DMS79 treated with DMSO at 0.1 percent for 48 hours (cell line): Measurements from ENCODE around the gene NAGA.
"Not testable (repeated sequence)": the region's sequence is repeated elsewhere in the genome, so short reads cannot be mapped to it uniquely, and the experiment has no call there.

Experiments used
- DNase-seq: peaks from one replicate; lab custom pipeline; 2025; lab: John Stamatoyannopoulos, UW

The NAGA gene

DNA sequence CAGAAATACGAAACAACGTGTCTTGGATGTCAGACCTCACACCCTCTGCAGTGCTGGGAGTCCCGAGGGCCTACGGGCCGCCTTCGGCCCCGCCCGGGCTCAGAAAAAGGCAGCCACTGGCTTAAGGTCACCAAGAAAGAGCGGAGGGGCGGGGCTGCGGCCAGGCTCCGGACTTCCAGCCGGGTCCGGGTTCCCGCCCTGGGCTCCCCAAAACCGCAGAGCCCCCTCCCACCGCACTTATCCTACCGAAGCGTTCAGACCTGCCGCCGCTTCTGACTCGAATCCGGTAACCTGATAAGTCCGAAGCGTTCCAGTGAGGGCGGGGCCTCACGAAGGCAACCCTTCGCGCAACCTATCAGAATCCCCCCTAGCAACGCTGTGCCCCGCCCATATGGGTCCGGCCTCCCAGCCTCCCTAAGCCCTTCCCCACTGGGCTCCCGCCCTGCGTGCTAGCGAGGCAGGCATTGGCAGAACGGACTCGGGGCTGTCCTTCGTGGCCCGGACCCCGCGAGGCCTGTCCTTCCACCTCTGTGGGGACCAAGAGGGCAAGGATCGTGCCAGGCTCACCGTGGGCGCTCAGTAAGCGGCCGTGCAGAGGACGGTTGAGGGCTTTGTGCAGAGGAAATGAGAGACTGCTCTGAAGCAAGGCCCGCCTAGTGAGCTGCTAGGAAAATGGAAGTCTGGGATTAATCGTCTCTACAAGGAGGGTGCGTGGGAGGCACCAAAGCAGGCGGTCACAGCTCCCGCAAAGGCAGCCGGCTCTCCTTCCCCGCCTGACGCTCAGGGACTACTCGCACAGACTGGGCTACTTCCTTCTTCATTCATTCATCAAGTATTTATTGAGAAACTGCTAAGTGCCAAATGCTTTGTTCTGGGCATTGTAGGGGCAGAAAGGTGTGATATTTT is at the start of gene NAGA:
NAGA (minus strand) TSS at position 296 of the 906 bp plus-strand sequence. CDS start 515 bp downstream, outside the sequence.
- peak; percentile 84 for DNase-seq

GRCh38 chr22:42116848-42117424 is 46.3 kb upstream of the NAGA start:
- DNase-seq, result no peak

- not testable (repeated sequence) for DNase-seq
Measured at GRCh38 chr22:42115420-42115830, 44.8 kb upstream of the NAGA start.

DNA sequence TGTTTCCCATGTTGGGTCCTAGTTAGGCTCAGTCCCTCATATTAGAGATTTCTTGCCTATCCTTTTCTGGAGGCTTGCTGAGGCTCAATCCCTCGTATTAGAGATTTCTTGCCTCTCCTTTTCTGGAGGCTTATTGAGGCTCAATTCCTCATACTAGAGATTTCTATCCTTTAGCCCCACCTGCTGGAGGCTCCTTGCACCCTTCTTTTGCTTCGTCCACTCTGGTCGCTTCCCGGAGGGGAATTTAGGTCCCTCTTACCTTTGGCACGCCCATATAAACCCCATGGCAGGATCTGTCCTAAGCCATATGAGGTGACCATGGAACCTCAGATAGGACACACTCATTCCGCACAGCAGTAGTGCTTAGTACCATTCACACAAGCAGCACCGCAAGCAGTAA is 44.1 kb upstream of the NAGA start:
- no peak for DNase-seq

DNA sequence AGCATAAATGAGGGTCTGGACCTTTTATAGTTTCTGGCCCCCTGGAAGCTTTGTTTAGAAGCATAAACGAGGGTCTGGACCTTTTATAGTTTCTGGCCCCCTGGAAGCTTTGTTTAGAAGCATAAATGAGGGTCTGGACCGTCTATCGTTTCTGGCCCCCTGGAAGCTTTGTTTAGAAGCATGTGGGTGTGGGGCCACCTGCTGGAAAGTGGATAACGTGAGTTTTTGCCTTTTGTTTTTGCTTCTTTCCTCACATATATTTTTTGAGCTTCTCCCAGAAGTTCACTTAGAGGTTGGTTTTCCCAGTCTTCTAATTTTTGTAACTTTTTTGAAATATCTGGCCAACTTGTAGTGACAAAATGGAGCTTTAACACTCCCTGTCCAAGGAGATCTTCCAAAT is 42.2 kb upstream of the NAGA start:
- not testable (repeated sequence) for DNase-seq

GRCh38 chr22:42111798-42112197 is 41.2 kb upstream of the NAGA start:
- DNase-seq, result no peak

- DNase-seq, result no peak
Measured at GRCh38 chr22:42108848-42109247, 38.2 kb upstream of the NAGA start.

DNA sequence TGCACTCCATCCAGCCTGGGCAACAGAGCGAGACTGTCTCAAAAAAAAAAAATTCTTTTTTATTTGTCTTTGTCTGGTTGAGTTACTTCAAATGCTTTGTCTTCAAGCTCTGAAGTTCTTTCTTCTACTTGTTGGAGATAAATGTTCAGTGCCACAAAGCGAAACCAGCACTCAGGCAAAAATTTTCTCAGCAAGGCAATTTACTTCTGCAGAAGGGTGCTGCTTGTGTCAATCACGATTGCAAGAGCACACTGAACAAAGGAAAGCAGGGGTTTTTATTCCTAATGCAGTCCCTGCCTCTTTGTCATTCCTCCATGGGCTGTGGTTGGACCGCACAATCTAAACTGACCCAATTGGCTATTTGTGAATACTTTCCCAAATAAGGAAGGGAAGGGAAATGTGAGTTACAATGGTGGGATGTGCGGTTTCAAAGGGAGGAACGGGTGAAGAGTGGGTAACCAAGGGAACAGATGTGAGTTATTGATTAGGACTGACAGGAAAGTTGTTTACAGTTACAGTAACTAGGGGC is 33.8 kb upstream of the NAGA start:
- DNase-seq, result not testable (repeated sequence)

GRCh38 chr22:42101199-42101598 is 30.6 kb upstream of the NAGA start:
- no peak for DNase-seq

DNA sequence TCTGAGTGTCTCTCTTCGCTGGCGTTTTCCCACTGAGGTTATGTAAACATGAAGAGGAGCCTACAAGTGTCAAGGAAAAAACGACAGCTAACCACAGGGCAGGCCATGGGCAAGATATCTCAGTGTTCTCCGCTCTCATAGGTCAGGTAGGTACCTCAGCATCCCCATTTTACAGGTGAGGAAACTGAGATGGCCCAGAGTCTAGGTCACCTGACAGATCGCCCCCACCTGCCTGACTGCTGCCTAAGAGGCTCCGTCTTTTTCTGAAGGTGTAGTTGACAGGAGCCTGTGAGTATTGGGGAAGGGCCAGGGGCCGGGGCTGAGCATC is 20.8 kb upstream of the NAGA start:
- DNase-seq, result no peak

- DNase-seq, result peak; percentile 91
Measured at GRCh38 chr22:42090596-42091454, 20.2 kb upstream of the NAGA start, which contains the start of gene NDUFA6. Gene NDUFA6, minus strand, starts transcription at chr22:42090772. Its CDS starts 28 bp downstream, at chr22:42090744.

DNA sequence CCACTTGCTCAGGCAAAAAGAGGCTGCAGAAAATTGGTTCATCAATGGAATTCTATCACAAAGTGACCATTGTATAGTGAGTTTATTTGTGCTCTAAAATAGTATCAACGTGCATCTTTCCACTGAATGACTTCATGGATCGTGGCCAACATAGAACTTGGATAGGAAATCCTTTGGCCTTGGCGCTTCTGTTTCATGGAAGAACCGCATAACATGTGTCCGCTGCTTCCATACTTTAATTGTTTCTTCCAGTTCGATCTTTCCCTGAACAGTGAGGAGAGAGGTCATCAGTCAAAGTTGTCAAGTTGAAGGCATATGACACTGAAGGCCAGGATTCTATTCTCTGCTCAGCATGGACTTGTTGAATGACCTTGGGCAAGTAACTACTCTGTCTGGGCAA is 15.4 kb upstream of the NAGA start:
- no peak for DNase-seq

GRCh38 chr22:42084874-42085273 is 14.3 kb upstream of the NAGA start:
- no peak for DNase-seq

- DNase-seq, result no peak
Measured at GRCh38 chr22:42083119-42083518, 12.5 kb upstream of the NAGA start.

GRCh38 chr22:42080287-42080686 is 9.7 kb upstream of the NAGA start:
- DNase-seq, result peak; percentile 2

GRCh38 chr22:42079319-42080251 is 9.0 kb upstream of the NAGA start, which contains the start of gene SMDT1:
Gene SMDT1, plus strand, starts transcription at chr22:42079700. Its CDS starts 69 bp downstream, at chr22:42079769.
- DNase-seq, result peak; percentile 83

DNA sequence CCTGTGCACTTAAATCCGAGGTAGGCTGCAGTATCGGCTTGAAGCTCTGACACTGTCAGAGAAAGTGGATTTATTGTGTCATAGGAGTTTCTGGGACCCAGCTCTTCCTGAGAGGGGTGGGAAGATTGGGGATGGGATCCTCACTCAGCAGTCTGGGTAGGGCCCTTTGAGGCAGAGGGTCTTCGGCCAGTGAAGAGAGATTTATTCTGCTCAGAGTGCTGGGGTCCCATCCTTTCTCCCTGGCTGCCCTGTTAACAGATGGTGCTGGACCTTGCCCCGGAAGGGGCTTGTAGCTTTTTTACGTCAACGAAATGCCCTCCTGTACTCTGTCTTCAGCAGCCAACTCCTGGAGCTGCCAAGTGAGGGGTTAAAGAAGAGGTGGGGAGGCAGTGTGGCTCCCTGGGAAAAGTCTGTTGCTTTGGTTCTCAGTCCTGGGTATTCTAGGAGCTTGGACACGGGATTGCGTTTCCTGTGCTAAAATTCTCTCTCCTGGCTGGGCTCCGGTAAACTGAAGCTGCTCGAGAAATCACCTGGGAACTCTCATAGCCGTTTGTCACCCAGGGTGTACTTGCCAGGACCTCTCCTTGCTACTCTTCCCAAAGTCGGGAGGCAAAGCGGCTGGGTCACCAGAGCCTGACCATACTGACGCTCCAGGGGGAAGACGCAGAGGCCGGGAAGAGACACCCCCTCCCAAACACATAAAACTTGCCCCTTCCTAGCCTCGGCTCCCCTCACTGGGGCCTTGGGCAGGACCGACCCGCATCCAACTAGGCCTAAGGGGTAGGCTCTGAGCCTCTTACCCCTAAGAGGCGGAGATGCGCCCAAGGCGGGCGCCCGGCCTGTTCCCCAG is 8.1 kb upstream of the NAGA start:
- peak; percentile 5 for DNase-seq

- DNase-seq, result no peak
Measured at GRCh38 chr22:42077486-42078125, 7.0 kb upstream of the NAGA start.

- DNase-seq, result no peak
Measured at GRCh38 chr22:42076764-42077485, 6.3 kb upstream of the NAGA start.
